ENCODE data around the gene GPS2.
A peak's percentile ranks its signal among the peaks of the same experiment; 100 is the strongest.

GPS2 gene

DNA sequence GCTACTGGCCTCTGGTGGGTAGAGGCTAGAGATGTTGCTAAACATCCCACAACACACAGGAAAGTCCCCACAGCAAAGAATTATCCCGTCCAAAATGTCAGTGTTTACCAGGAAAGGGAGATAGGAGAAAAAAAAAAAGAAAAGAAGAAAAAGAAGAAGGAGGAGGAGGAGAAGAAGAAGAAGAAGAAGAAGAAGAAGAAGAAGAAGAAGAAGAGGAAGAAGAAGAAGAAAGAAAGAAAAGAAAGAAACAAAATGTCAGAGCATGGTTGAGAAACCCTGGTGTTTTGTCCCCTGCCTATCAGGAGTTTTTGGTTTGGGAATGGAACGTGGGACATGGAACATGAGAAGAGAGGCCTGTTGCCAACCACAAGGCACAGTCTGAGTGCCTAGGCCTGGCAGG, 42.2 kb upstream of the GPS2 start:
- DNase-seq = no peak
- no peaks in the 10 kb centered on the region for H3K36me3 ChIP-seq (replicated peaks; ENCODE audit: insufficient read depth, low read length)
- H3F3A ChIP-seq (ENCODE audit: insufficient read depth, low read length) = no peaks in the 10 kb centered on the region
- no peaks in the 10 kb centered on the region for H3K9me3 ChIP-seq (replicated peaks; ENCODE audit: insufficient read depth, low read length)
- H3K27ac ChIP-seq (ENCODE audit: low read length) = no peak overlapping the region
- H4K20me1 ChIP-seq (ENCODE audit: insufficient read depth, low read length) = no peaks in the 10 kb centered on the region
- peaks cover 14% of the 10 kb centered on the region; the same call in 1 of the 2 replicates for H3K27me3 ChIP-seq (replicated peaks; ENCODE audit: insufficient read depth, low read length)
- no peak overlapping the region for H2AFZ ChIP-seq (ENCODE audit: low read length)
- TF ChIP-seq, protein P1, sequence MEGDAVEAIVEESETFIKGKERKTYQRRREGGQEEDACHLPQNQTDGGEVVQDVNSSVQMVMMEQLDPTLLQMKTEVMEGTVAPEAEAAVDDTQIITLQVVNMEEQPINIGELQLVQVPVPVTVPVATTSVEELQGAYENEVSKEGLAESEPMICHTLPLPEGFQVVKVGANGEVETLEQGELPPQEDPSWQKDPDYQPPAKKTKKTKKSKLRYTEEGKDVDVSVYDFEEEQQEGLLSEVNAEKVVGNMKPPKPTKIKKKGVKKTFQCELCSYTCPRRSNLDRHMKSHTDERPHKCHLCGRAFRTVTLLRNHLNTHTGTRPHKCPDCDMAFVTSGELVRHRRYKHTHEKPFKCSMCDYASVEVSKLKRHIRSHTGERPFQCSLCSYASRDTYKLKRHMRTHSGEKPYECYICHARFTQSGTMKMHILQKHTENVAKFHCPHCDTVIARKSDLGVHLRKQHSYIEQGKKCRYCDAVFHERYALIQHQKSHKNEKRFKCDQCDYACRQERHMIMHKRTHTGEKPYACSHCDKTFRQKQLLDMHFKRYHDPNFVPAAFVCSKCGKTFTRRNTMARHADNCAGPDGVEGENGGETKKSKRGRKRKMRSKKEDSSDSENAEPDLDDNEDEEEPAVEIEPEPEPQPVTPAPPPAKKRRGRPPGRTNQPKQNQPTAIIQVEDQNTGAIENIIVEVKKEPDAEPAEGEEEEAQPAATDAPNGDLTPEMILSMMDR (IDR thresholded peaks at IDR 0.05; ENCODE audit: low read length) = no peak
- TF ChIP-seq EZH2phosphoT487 (IDR thresholded peaks at IDR 0.05; ENCODE audit: low read length) (no peak), EZH2 (optimal IDR thresholded peaks at IDR 0.05; ENCODE audit: low read depth, low read length) (no peak)
- no peak overlapping the region for H3K9ac ChIP-seq (ENCODE audit: low read length)
- no peaks in the 10 kb centered on the region for H3K9me2 ChIP-seq (replicated peaks; ENCODE audit: insufficient read depth, low read length)
- no peak overlapping the region for H3K4me3 ChIP-seq (ENCODE audit: low read length)
- no peaks in the 10 kb centered on the region for H3K4me1 ChIP-seq (ENCODE audit: low read length)
- H3K4me2 ChIP-seq (ENCODE audit: low read depth, low read length) = no peak overlapping the region
- no peaks in the 10 kb centered on the region for H3K79me2 ChIP-seq (ENCODE audit: low read length)

DNA sequence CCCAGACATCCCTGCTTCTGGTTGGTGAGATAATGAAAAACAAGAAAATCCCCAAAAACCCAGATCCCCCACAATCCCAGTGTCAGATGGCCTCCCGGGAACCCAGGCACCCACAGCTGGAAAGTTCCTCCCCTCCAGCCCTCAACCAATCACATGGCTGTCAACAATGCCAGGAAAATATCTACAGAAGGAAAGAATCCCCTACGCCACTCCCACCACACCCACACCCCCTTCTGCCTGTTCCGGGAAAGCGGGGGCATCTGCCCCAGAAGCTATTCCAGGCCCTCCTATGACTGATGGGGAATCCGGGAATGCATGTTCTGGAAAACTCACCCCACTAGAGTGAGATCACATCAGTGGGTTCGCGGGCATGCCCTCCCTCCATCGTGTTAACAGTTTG, 41.6 kb upstream of the GPS2 start:
- no peaks in the 10 kb centered on the region for H4K20me1 ChIP-seq (ENCODE audit: insufficient read depth, low read length)
- H3K9me3 ChIP-seq (replicated peaks; ENCODE audit: insufficient read depth, low read length) = no peaks in the 10 kb centered on the region
- no peaks in the 10 kb centered on the region for H3K4me1 ChIP-seq (ENCODE audit: low read length)
- H3F3A ChIP-seq (ENCODE audit: insufficient read depth, low read length) = no peaks in the 10 kb centered on the region
- no peak overlapping the region for H3K4me2 ChIP-seq (ENCODE audit: low read depth, low read length)
- no peaks in the 10 kb centered on the region for H3K36me3 ChIP-seq (replicated peaks; ENCODE audit: insufficient read depth, low read length)
- TF ChIP-seq EZH2phosphoT487 (IDR thresholded peaks at IDR 0.05; ENCODE audit: low read length) (no peak), EZH2 (optimal IDR thresholded peaks at IDR 0.05; ENCODE audit: low read depth, low read length) (no peak)
- TF ChIP-seq, protein P1 (IDR thresholded peaks at IDR 0.05; ENCODE audit: low read length) = no peak
- H3K9ac ChIP-seq (ENCODE audit: low read length) = no peak overlapping the region
- DNase-seq = no peak
- H2AFZ ChIP-seq (ENCODE audit: low read length) = no peak overlapping the region
- no peaks in the 10 kb centered on the region for H3K79me2 ChIP-seq (ENCODE audit: low read length)
- peaks cover 8% of the 10 kb centered on the region; the same call in 1 of the 2 replicates for H3K27me3 ChIP-seq (replicated peaks; ENCODE audit: insufficient read depth, low read length)
- no peaks in the 10 kb centered on the region for H3K9me2 ChIP-seq (replicated peaks; ENCODE audit: insufficient read depth, low read length)
- no peak overlapping the region for H3K4me3 ChIP-seq (ENCODE audit: low read length)
- no peak overlapping the region for H3K27ac ChIP-seq (ENCODE audit: low read length)

DNA sequence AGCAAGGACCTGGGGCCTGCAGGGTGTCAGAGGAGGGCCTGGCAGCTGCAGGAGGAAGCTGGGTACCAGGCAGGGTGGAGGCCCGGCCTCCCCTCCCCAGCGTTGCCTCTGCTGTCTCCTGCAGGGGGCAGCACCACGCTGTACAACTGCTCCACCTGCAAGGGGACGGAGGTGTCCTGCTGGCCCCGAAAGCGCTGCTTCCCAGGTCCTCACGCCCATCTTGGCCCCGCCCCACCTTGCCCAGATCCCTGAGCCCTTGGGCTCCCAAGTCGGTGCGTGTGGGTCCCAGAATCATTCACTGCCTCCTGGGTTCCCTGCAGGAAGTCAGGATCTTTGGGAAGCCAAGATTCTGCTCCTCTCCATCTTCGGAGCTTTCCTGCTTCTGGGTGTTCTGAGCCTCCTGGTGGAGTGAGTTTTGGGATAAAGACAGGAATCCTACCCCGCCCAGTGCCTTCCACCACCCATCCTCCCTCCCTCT, 41.0 kb upstream of the GPS2 start:
- Histone ChIP-seq H3K9me3 (replicated peaks; ENCODE audit: insufficient read depth, low read length) (no peaks in the 10 kb centered on the region), H3K4me1 (ENCODE audit: low read length) (peaks cover 2% of the 10 kb centered on the region; the same call in 1 of the 2 replicates), H3K4me3 (ENCODE audit: low read length) (no peak overlapping the region), H3K27me3 (replicated peaks; ENCODE audit: insufficient read depth, low read length) (peaks cover 7% of the 10 kb centered on the region; the same call in 1 of the 2 replicates), H4K20me1 (ENCODE audit: insufficient read depth, low read length) (no peaks in the 10 kb centered on the region), H3K36me3 (replicated peaks; ENCODE audit: insufficient read depth, low read length) (no peaks in the 10 kb centered on the region), H3K79me2 (ENCODE audit: low read length) (no peaks in the 10 kb centered on the region), H3K9me2 (replicated peaks; ENCODE audit: insufficient read depth, low read length) (no peaks in the 10 kb centered on the region), H3F3A (ENCODE audit: insufficient read depth, low read length) (0 out of 2 replicates have a peak, but pooled peaks cover 3% of the 10 kb centered on the region), H3K4me2 (ENCODE audit: low read depth, low read length) (peak overlapping the region; percentile 31; the same call in 1 of the 2 replicates), H3K27ac (ENCODE audit: low read length) (no peak overlapping the region), H3K9ac (ENCODE audit: low read length) (no peak overlapping the region), H2AFZ (ENCODE audit: low read length) (peak overlapping the region; percentile 57; the same call in 1 of the 2 replicates)
- DNase-seq = peak; percentile 78
- no peak for TF ChIP-seq EZH2 (optimal IDR thresholded peaks at IDR 0.05; ENCODE audit: low read depth, low read length)
- TF ChIP-seq, protein P1 (IDR thresholded peaks at IDR 0.05; ENCODE audit: low read length) = peak; percentile 92
- no peak for TF ChIP-seq EZH2phosphoT487 (IDR thresholded peaks at IDR 0.05; ENCODE audit: low read length)
